ENCODE data around the gene LGALS9. TPM values are rescaled to one million over a fixed set of nuclear protein-coding genes. Genes with fewer than 3 reads are reported as not detected.
"Not testable (repeated sequence)": the region's sequence is repeated elsewhere in the genome, so short reads cannot be mapped to it uniquely, and the experiment has no call there.

LGALS9 gene
- total and polyA plus RNA-seq, 4 donors = 26.8 to 64.0 (median 54.1) TPM

DNA sequence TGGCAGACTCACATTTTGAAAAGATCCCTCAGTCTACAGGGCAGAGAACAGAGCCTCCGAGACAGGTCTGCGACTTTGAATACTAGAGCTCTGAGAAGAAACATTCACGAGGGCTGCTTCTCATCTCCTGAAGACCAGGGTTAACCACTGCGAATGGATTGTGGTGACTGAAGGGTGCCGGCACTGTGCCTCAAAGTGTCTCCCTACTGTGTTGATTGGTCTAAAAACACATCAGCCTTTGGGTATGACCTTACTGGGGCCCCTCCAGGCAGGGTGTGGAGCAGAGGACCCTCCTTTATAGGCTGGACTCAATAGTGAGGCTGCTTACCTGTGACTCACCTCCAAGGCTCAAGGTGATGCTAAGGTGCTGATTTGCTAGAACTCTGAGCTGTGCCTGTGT lies 2.6 kb upstream of the LGALS9 start:
- no peak for ATAC-seq (ENCODE audit: low FRiP score)

DNA sequence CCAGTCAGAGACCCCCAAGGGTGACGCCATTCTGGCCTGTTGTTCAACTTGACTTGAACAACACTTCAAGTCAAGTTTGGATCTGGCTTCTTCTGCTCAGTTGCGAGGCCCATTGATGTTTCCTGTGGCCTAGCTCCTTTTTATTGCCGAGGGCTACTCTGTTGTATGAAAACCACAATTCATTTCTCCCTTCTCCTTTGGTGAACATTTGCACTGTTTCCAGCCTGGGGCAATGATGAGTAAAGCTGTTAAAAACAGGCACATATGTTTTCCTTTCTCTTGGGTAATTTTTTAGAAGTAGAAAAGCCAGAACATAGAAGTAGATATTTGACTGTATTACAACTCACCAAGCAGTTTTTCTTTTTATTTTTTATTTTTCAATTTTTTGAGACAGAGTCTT lies 1.7 kb upstream of the LGALS9 start:
- intact Hi-C loops (cut with DNase I); ATAC-seq (ENCODE audit: low FRiP score): not testable (repeated sequence)
- 93 to 96% methylated on average over 3 of the region's 3 CpGs for WGBS, 2 donors

More for the DNA sequence above, 2.6 kb upstream of the LGALS9 start:
- no peaks in the 10 kb centered on the region for H3K27me3 ChIP-seq (ENCODE audit: control insufficient read depth in 1 of 2, insufficient read depth in 2 of 2, low read length in 1 of 2)
- intact Hi-C loops (cut with DNase I) = no loop called here
- H3K27ac ChIP-seq (ENCODE audit: low read depth in 1 of 2, low read length in 2 of 2) = no peak overlapping the region
- 88 to 91% methylated on average over 5 of the region's 5 CpGs for WGBS, 2 donors
- H3K4me3 ChIP-seq (ENCODE audit: low read length in 2 of 2) = no peak overlapping the region
- H3K4me1 ChIP-seq (ENCODE audit: control insufficient read depth in 1 of 2, insufficient read depth in 2 of 2, low read length in 2 of 2) = no peaks in the 10 kb centered on the region
- no peaks in the 10 kb centered on the region for H3K9me3 ChIP-seq (ENCODE audit: control insufficient read depth, low read length)
- no peak for DNase-seq
- H3K36me3 ChIP-seq (ENCODE audit: control insufficient read depth in 1 of 2, insufficient read depth in 2 of 2, low read length in 1 of 2) = no peaks in the 10 kb centered on the region

DNA sequence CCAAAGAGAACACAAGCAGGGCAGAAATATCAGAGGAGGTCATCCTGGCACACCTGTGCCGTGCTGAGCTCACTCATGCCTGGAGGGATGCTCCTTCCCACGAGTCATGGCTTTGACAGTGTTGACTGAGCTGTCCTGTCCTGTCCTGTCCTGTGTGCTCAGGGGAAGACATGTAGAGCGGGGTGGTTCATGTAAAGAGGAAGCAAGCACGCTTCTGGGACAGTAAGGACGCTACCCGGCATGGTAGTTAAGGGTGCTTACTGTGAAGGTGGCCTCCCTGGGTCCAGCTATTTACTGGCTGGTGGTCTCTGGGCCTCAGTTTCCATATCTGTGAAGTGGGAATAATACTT lies 398 bp downstream of the LGALS9 start:
- Histone ChIP-seq H3K27me3 (ENCODE audit: control insufficient read depth in 1 of 2, insufficient read depth in 2 of 2, low read length in 1 of 2) (no peaks in the 10 kb centered on the region), H3K4me1 (ENCODE audit: control insufficient read depth in 1 of 2, insufficient read depth in 2 of 2, low read length in 2 of 2) (no peaks in the 10 kb centered on the region), H3K4me3 (ENCODE audit: low read length in 2 of 2) (no peak overlapping the region), H3K9me3 (ENCODE audit: control insufficient read depth, low read length) (no peaks in the 10 kb centered on the region), H3K27ac (ENCODE audit: low read depth in 1 of 2, low read length in 2 of 2) (no peak overlapping the region), H3K36me3 (ENCODE audit: control insufficient read depth in 1 of 2, insufficient read depth in 2 of 2, low read length in 1 of 2) (no peaks in the 10 kb centered on the region)
- ATAC-seq (ENCODE audit: low FRiP score) = no peak
- no peak for DNase-seq
- WGBS, 2 donors = 90 to 92% methylated on average over 6 of the region's 6 CpGs
- intact Hi-C loops (cut with DNase I) = no loop called here

More for the DNA sequence above, 1.7 kb upstream of the LGALS9 start:
- not testable (repeated sequence) for H3K4me3 ChIP-seq (ENCODE audit: low read length in 2 of 2); H3K4me1 ChIP-seq (ENCODE audit: control insufficient read depth in 1 of 2, insufficient read depth in 2 of 2, low read length in 2 of 2); DNase-seq; H3K36me3 ChIP-seq (ENCODE audit: control insufficient read depth in 1 of 2, insufficient read depth in 2 of 2, low read length in 1 of 2); H3K27ac ChIP-seq (ENCODE audit: low read depth in 1 of 2, low read length in 2 of 2); H3K27me3 ChIP-seq (ENCODE audit: control insufficient read depth in 1 of 2, insufficient read depth in 2 of 2, low read length in 1 of 2); H3K9me3 ChIP-seq (ENCODE audit: control insufficient read depth, low read length)

DNA sequence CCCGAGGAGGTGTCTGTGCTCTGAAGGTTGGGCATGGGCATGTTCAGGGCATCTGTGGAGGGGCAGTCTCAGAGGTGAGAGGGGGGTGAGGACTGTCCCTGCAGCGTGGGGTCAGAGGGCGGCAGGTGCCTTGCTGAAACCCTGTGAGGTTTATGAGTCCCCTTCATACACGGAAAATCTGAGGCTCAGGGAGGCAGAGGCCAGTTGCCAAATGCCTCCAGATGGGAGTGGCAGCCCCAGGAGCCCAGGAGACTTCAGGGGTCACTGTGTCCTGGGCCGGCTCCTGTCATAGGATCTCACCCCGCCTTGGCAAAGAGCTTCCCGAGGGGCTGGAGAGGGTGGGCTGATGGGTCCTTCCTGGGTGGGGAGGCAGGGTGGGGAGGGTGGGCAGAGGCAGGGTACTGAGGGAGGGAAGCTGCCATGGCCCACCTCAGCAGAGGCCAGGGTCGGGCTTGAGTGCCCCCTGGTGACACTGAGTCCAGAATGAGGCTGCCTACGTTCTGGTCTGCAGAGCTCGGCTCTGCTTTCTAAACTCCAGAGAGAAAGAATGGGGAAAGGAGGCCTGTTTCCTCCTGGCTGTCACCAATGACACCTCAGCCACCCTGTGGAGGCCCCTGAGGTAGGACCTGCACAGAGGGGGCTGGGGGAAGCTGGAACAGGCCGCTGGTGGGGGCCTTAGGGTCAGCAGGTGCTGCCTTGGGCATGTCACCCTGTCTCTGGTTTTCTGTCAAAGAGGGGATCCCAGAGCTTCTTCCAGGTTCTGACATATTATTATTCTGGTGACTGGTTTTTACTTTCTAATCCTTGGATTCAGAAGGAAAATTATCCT lies 1.1 kb downstream of the LGALS9 start:
- DNase-seq (no peak), ATAC-seq (ENCODE audit: low FRiP score) (no peak)
- WGBS, 2 donors = 85% methylated on average over 11 of the region's 11 CpGs
- H3K27me3 ChIP-seq (ENCODE audit: control insufficient read depth in 1 of 2, insufficient read depth in 2 of 2, low read length in 1 of 2) = no peaks in the 10 kb centered on the region
- H3K4me3 ChIP-seq (ENCODE audit: low read length in 2 of 2) = no peak overlapping the region
- no peaks in the 10 kb centered on the region for H3K4me1 ChIP-seq (ENCODE audit: control insufficient read depth in 1 of 2, insufficient read depth in 2 of 2, low read length in 2 of 2)
- no peaks in the 10 kb centered on the region for H3K9me3 ChIP-seq (ENCODE audit: control insufficient read depth, low read length)
- no peaks in the 10 kb centered on the region for H3K36me3 ChIP-seq (ENCODE audit: control insufficient read depth in 1 of 2, insufficient read depth in 2 of 2, low read length in 1 of 2)
- intact Hi-C loops (cut with DNase I) = no loop called here
- H3K27ac ChIP-seq (ENCODE audit: low read depth in 1 of 2, low read length in 2 of 2) = no peak overlapping the region

DNA sequence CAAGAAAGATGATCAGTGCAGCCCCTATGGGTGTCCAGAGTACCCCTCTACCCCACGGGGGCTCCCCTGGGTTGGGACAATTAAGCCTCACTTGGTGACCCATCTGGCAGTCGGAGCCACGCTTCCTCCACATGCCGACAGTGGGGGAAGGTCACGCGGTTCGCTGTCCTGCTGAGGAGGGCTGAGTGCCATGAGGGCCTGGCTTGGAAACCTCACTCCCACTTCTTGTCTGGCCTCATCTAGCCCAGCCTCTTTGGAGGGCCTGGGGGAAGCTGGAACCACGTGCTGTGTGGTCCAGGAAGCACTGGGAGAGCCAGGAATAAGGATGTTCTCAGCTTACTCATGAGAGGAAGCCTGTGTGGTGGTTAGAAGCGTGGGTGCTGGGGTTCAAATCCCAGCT lies 1.8 kb downstream of the LGALS9 start:
- peak; percentile 92 for ATAC-seq (ENCODE audit: low FRiP score)
- 10 to 13% methylated on average over 9 of the region's 9 CpGs for WGBS, 2 donors
- H3K4me1 ChIP-seq (ENCODE audit: control insufficient read depth in 1 of 2, insufficient read depth in 2 of 2, low read length in 2 of 2); H3K27me3 ChIP-seq (ENCODE audit: control insufficient read depth in 1 of 2, insufficient read depth in 2 of 2, low read length in 1 of 2); H3K36me3 ChIP-seq (ENCODE audit: control insufficient read depth in 1 of 2, insufficient read depth in 2 of 2, low read length in 1 of 2); H3K9me3 ChIP-seq (ENCODE audit: control insufficient read depth, low read length); H3K4me3 ChIP-seq (ENCODE audit: low read length in 2 of 2); intact Hi-C loops (cut with DNase I); H3K27ac ChIP-seq (ENCODE audit: low read depth in 1 of 2, low read length in 2 of 2): not testable (repeated sequence)
- DNase-seq = peak; percentile 86 to 93

DNA sequence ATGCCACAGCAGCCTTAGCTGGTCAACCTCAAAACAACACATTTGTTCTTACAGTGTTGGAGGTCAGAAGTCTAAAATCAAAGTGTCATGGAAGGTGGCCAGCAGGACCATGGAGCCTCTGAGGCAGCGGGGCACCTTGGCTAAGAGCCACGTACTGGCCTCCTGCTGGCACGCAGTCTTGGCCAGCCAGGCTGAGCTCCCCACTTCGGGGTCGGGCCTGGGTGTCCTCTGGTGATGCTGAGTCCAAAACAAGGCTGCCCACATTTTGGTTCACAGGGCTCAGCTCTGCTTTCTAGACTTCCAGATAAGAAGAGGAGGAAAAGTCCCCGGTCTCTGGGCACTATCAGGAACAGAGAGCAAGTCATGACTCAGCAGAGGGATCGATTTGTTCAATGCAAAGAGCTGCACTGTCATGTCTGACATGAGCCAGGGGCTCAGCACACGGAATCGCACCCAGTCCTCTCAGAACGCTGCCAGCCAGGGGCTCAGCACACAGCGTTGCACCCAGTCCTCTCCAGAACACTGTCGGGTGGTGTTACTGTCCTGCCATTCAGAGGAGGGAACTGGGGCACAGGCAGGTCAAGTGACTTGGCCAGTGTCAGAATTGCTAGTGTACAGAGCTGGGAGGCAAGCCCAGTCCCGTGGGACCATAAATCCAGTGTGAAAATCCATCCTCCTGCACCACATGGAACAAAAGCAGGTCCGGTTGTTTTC lies 2.5 kb downstream of the LGALS9 start:
- Histone ChIP-seq H3K9me3 (ENCODE audit: control insufficient read depth, low read length) (no peaks in the 10 kb centered on the region), H3K27ac (ENCODE audit: low read depth in 1 of 2, low read length in 2 of 2) (no peak overlapping the region), H3K4me3 (ENCODE audit: low read length in 2 of 2) (no peak overlapping the region), H3K27me3 (ENCODE audit: control insufficient read depth in 1 of 2, insufficient read depth in 2 of 2, low read length in 1 of 2) (no peaks in the 10 kb centered on the region), H3K36me3 (ENCODE audit: control insufficient read depth in 1 of 2, insufficient read depth in 2 of 2, low read length in 1 of 2) (no peaks in the 10 kb centered on the region), H3K4me1 (ENCODE audit: control insufficient read depth in 1 of 2, insufficient read depth in 2 of 2, low read length in 2 of 2) (no peaks in the 10 kb centered on the region)
- intact Hi-C loops (cut with DNase I) = no loop called here
- DNase-seq (no peak), ATAC-seq (ENCODE audit: low FRiP score) (peak; percentile 45)
- 41% methylated on average over 14 of the region's 14 CpGs for WGBS, 2 donors

DNA sequence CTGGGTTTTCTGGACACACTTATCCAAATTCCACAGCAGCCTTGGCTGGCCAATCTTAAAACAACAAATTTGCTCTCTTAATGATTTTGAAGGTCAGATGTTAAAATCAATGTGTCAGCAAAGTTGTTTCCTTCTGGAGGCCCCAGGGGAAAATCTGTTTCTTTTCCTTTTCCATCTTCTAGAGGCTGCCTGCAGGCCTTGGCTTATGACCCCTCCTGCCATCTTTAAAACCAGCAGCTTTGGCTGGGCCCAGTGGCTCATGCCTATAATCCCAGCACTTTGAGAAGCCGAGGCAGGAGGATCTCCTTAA lies 3.0 kb downstream of the LGALS9 start:
- Histone ChIP-seq H3K9me3 (ENCODE audit: control insufficient read depth, low read length) (no peaks in the 10 kb centered on the region), H3K27ac (ENCODE audit: low read depth in 1 of 2, low read length in 2 of 2) (no peak overlapping the region), H3K4me3 (ENCODE audit: low read length in 2 of 2) (no peak overlapping the region), H3K27me3 (ENCODE audit: control insufficient read depth in 1 of 2, insufficient read depth in 2 of 2, low read length in 1 of 2) (no peaks in the 10 kb centered on the region), H3K36me3 (ENCODE audit: control insufficient read depth in 1 of 2, insufficient read depth in 2 of 2, low read length in 1 of 2) (no peaks in the 10 kb centered on the region), H3K4me1 (ENCODE audit: control insufficient read depth in 1 of 2, insufficient read depth in 2 of 2, low read length in 2 of 2) (no peaks in the 10 kb centered on the region)
- DNase-seq (no peak), ATAC-seq (ENCODE audit: low FRiP score) (no peak)
- intact Hi-C loops (cut with DNase I) = no loop called here
- WGBS, 2 donors = 98 to 100% methylated on average over 1 of the region's 1 CpG

DNA sequence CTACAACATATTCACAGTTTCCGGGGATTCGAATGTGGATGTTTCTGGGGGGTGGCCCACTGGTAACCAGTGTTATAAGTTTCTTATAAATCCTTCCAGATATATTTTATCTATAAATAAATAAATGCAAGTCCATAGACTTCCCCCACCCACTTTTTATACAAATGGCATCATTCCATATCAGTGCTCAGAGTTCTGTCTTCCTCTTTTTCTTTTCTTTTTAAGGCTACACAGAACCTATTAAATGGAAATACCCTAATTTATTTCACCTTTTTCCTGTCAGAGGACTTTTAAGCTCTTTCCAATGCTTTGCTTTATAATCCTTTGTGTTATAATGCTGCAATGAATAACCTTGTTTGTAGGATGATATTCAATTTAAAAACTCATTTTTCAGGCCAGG lies 3.8 kb downstream of the LGALS9 start:
- H3K27ac ChIP-seq (ENCODE audit: low read depth in 1 of 2, low read length in 2 of 2) = no peak overlapping the region

DNA sequence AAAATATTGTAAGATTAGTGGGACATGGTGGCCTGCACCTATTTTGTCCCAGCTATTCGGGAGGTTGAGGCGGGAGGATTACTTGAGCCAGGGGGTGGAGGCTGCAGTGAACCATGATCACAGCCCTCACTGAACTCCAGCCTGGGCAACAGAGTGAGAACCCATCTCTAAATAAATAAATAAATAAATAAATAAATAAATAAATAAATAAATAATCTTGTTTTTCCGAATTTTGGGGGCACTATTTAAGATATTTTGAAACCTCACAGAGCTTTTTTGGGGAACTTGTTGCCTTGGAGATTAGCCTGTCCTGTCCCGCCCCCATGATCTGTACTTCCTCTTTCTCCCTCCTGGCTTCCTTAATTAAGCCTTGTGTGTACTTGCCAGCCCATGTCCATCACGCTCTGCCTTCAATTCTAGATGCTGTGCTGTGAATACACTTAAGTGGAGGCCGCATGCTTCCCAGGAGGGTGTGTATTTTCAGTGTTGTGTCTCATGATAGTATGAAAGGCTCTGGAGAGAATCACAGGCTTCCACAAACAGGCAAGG lies 4.4 kb downstream of the LGALS9 start:
- Histone ChIP-seq H3K4me1 (ENCODE audit: control insufficient read depth in 1 of 2, insufficient read depth in 2 of 2, low read length in 2 of 2) (no peaks in the 10 kb centered on the region), H3K4me3 (ENCODE audit: low read length in 2 of 2) (no peak overlapping the region), H3K27me3 (ENCODE audit: control insufficient read depth in 1 of 2, insufficient read depth in 2 of 2, low read length in 1 of 2) (no peaks in the 10 kb centered on the region), H3K9me3 (ENCODE audit: control insufficient read depth, low read length) (no peaks in the 10 kb centered on the region), H3K27ac (ENCODE audit: low read depth in 1 of 2, low read length in 2 of 2) (no peak overlapping the region), H3K36me3 (ENCODE audit: control insufficient read depth in 1 of 2, insufficient read depth in 2 of 2, low read length in 1 of 2) (no peaks in the 10 kb centered on the region)
- WGBS, 2 donors = 89 to 92% methylated on average over 6 of the region's 6 CpGs
- intact Hi-C loops (cut with DNase I) = no loop called here
- no peak for ATAC-seq (ENCODE audit: low FRiP score)
- DNase-seq = peak in 1 of 2 donors; percentile 73

More for the DNA sequence above, 3.8 kb downstream of the LGALS9 start:
- H3K27me3 ChIP-seq (ENCODE audit: control insufficient read depth in 1 of 2, insufficient read depth in 2 of 2, low read length in 1 of 2) = no peaks in the 10 kb centered on the region
- no peaks in the 10 kb centered on the region for H3K9me3 ChIP-seq (ENCODE audit: control insufficient read depth, low read length)
- H3K4me1 ChIP-seq (ENCODE audit: control insufficient read depth in 1 of 2, insufficient read depth in 2 of 2, low read length in 2 of 2) = no peaks in the 10 kb centered on the region
- H3K4me3 ChIP-seq (ENCODE audit: low read length in 2 of 2) = no peak overlapping the region
- H3K36me3 ChIP-seq (ENCODE audit: control insufficient read depth in 1 of 2, insufficient read depth in 2 of 2, low read length in 1 of 2) = no peaks in the 10 kb centered on the region
- intact Hi-C loops (cut with DNase I) = no loop called here
- ATAC-seq (ENCODE audit: low FRiP score) (no peak), DNase-seq (no peak)
- WGBS, 2 donors = 83 to 93% methylated on average over 2 of the region's 2 CpGs

Data from aorta (tissue), 5 donors.